A172 (cell line): ENCODE data around the gene RAPGEF1. TPM values are rescaled to one million over a fixed set of nuclear protein-coding genes. Genes with fewer than 3 reads are reported as not detected.
"Not testable (repeated sequence)": the region's sequence is repeated elsewhere in the genome, so short reads cannot be mapped to it uniquely, and the experiment has no call there.

Experiments used
- DNase-seq: peaks from one replicate; pipeline ENCODE4 v3.0.0-alpha.2; 2015; ENCODE audit warnings: low spot score
- total RNA-seq: library from RNA; depleted of rRNA; stranded (reverse); fragments of >200 nt; shearing (Covaris generic); gene quantifications from 2 replicates; pipeline ENCODE4 v1.2.3, GENCODE V29; 2014; rRNA removed

The RAPGEF1 gene
- 20.0 and 40.9 TPM in 2 replicates for total RNA-seq

- no peak for DNase-seq
Observed at GRCh38 chr9:131739959-131740648, at the start of gene RAPGEF1. Gene RAPGEF1 (minus strand): TSS chr9:131740076. CDS start chr9:131739830, 246 bp downstream.

- no peak for DNase-seq
Observed at GRCh38 chr9:131788851-131789250, 49.0 kb upstream of the RAPGEF1 start.

- no peak for DNase-seq
Observed at GRCh38 chr9:131787838-131788237, 48.0 kb upstream of the RAPGEF1 start.

GRCh38 chr9:131784748-131785501 lies 45.0 kb upstream of the RAPGEF1 start:
- DNase-seq: no peak

GRCh38 chr9:131781069-131781468 lies 41.2 kb upstream of the RAPGEF1 start:
- DNase-seq: no peak

GRCh38 chr9:131776473-131776872 lies 36.6 kb upstream of the RAPGEF1 start:
- DNase-seq: no peak

GRCh38 chr9:131776036-131776435 lies 36.2 kb upstream of the RAPGEF1 start:
- DNase-seq: no peak

- DNase-seq: no peak
Observed at GRCh38 chr9:131774636-131775035, 34.8 kb upstream of the RAPGEF1 start.

GRCh38 chr9:131773911-131774379 lies 34.1 kb upstream of the RAPGEF1 start:
- peak; percentile 56 for DNase-seq

- DNase-seq: no peak
Observed at GRCh38 chr9:131772940-131773339, 33.1 kb upstream of the RAPGEF1 start.

- DNase-seq: no peak
Observed at GRCh38 chr9:131771646-131772045, 31.8 kb upstream of the RAPGEF1 start.

- no peak for DNase-seq
Observed at GRCh38 chr9:131769361-131769760, 29.5 kb upstream of the RAPGEF1 start.

GRCh38 chr9:131764568-131764967 lies 24.7 kb upstream of the RAPGEF1 start:
- no peak for DNase-seq

- DNase-seq: peak; percentile 43
Observed at GRCh38 chr9:131762356-131762932, 22.6 kb upstream of the RAPGEF1 start.

GRCh38 chr9:131759017-131759647 lies 19.3 kb upstream of the RAPGEF1 start:
- no peak for DNase-seq

GRCh38 chr9:131757549-131757948 lies 17.7 kb upstream of the RAPGEF1 start:
- DNase-seq: no peak

GRCh38 chr9:131755541-131756198 lies 15.8 kb upstream of the RAPGEF1 start:
- peak; percentile 58 for DNase-seq

GRCh38 chr9:131754846-131755245 lies 15.0 kb upstream of the RAPGEF1 start:
- DNase-seq: no peak

- DNase-seq: not testable (repeated sequence)
Observed at GRCh38 chr9:131753751-131754150, 13.9 kb upstream of the RAPGEF1 start.

- DNase-seq: no peak
Observed at GRCh38 chr9:131752231-131752884, 12.5 kb upstream of the RAPGEF1 start.

GRCh38 chr9:131748411-131748955 lies 8.6 kb upstream of the RAPGEF1 start:
- no peak for DNase-seq
